ENCODE results near the gene CFAP61.

Gene CFAP61

GRCh38 chr20:20391766-20392165, 339.4 kb downstream of the CFAP61 start (continued):
- TF ChIP-seq ATF2 (tag by site-specific recombination; IDR thresholded peaks at IDR 0.05; ENCODE audit: low read depth): no peak
- no peak for TF ChIP-seq ZNF426 (tag by site-specific recombination; IDR thresholded peaks at IDR 0.05)

- CTCF ChIA-PET: no interaction called here
- no peaks in the 10 kb centered on the region for H3K36me3 ChIP-seq (ENCODE audit: control insufficient read depth in 2 of 2, insufficient read depth in 1 of 2, low read length in 2 of 2)
- POLR2A ChIA-PET: no interaction called here
- H3K9me3 ChIP-seq (ENCODE audit: control insufficient read depth, insufficient read depth, low read depth, low read length): no peaks in the 10 kb centered on the region
- H3K4me3 ChIP-seq (ENCODE audit: low read depth, low read length): no peak overlapping the region
- no peaks in the 10 kb centered on the region for H3K4me1 ChIP-seq (ENCODE audit: control insufficient read depth, insufficient read depth, low read length)
- H3K27ac ChIP-seq (ENCODE audit: extremely low read depth, low read depth, low read length): no peak overlapping the region
- TF ChIP-seq ZNF488 (tag by site-specific recombination; IDR thresholded peaks at IDR 0.05): no peak
- TF ChIP-seq SP2 (tag by site-specific recombination; IDR thresholded peaks at IDR 0.05): no peak
These were observed 341.1 kb downstream of the CFAP61 start for GRCh38 chr20:20393207-20394120.

- Histone ChIP-seq H3K9me3 (ENCODE audit: control insufficient read depth, insufficient read depth, low read depth, low read length) (no peaks in the 10 kb centered on the region), H3K27ac (ENCODE audit: extremely low read depth, low read depth, low read length) (no peak overlapping the region), H3K4me3 (ENCODE audit: low read depth, low read length) (no peak overlapping the region), H3K4me1 (ENCODE audit: control insufficient read depth, insufficient read depth, low read length) (no peaks in the 10 kb centered on the region), H3K36me3 (ENCODE audit: control insufficient read depth in 2 of 2, insufficient read depth in 1 of 2, low read length in 2 of 2) (no peaks in the 10 kb centered on the region)
- POLR2A ChIA-PET: no interaction called here
- CTCF ChIA-PET: no interaction called here
- TF ChIP-seq ZNF792 (tag by site-specific recombination; IDR thresholded peaks at IDR 0.05) (no peak), ZNF280D (tag by site-specific recombination; IDR thresholded peaks at IDR 0.05) (no peak), ZSCAN18 (tag by site-specific recombination; IDR thresholded peaks at IDR 0.05) (no peak), ZNF354C (tag by site-specific recombination; IDR thresholded peaks at IDR 0.05; ENCODE audit: borderline replicate concordance, low read depth) (no peak), ZNF266 (tag by site-specific recombination; IDR thresholded peaks at IDR 0.05; ENCODE audit: low read depth) (no peak), ZNF239 (tag by site-specific recombination; IDR thresholded peaks at IDR 0.05) (no peak), ZBTB6 (tag by site-specific recombination; IDR thresholded peaks at IDR 0.05) (no peak), OVOL3 (tag by site-specific recombination; IDR thresholded peaks at IDR 0.05) (no peak), ZBTB7A (tag by site-specific recombination; IDR thresholded peaks at IDR 0.05; ENCODE audit: low read depth) (no peak), ZNF670 (tag by site-specific recombination; IDR thresholded peaks at IDR 0.05; ENCODE audit: low read depth) (no peak), ZNF560 (tag by site-specific recombination; IDR thresholded peaks at IDR 0.05; ENCODE audit: borderline replicate concordance) (no peak), ZNF521 (tag by site-specific recombination; IDR thresholded peaks at IDR 0.05) (no peak), SP7 (tag by site-specific recombination; IDR thresholded peaks at IDR 0.05) (no peak), TSHZ1 (tag by site-specific recombination; IDR thresholded peaks at IDR 0.05; ENCODE audit: borderline replicate concordance) (no peak)
These were observed 342.8 kb downstream of the CFAP61 start for GRCh38 chr20:20395087-20395486.
